GM12801 (cell line): ENCODE data around the gene TMEM233.

Experiments
- CTCF ChIP-seq: IDR thresholded peaks from one replicate; pipeline ENCODE4 v1.5.1; 2011; ENCODE audit warnings: control low read depth; ENCODE audit not compliant: insufficient read length; ENCODE audit errors: extremely low read depth

TMEM233 gene

GRCh38 chr12:119609358-119609757, 15.8 kb downstream of the TMEM233 start:
- TF ChIP-seq CTCF, result no peak

GRCh38 chr12:119613319-119613936, 19.9 kb downstream of the TMEM233 start:
- no peak for TF ChIP-seq CTCF

GRCh38 chr12:119614705-119615104, 21.1 kb downstream of the TMEM233 start:
- no peak for TF ChIP-seq CTCF

- TF ChIP-seq CTCF, result no peak
These were observed 22.2 kb downstream of the TMEM233 start for GRCh38 chr12:119615518-119616475.

GRCh38 chr12:119620490-119620889, 26.9 kb downstream of the TMEM233 start:
- TF ChIP-seq CTCF, result no peak

- TF ChIP-seq CTCF, result no peak
These were observed 28.3 kb downstream of the TMEM233 start for GRCh38 chr12:119621878-119622277.

GRCh38 chr12:119624966-119625365, 31.4 kb downstream of the TMEM233 start:
- no peak for TF ChIP-seq CTCF
